HG02852 (cell line): ENCODE measurements around the gene PTPN18.

ENCODE experiments used
- ATAC-seq: cut with Tn5 transposase; IDR thresholded peaks from one replicate; pipeline ENCODE4 v1.9.1; 2021; ENCODE audit warnings: mild to moderate bottlenecking, moderate library complexity; ENCODE audit not compliant: unreplicated experiment

PTPN18 gene

DNA sequence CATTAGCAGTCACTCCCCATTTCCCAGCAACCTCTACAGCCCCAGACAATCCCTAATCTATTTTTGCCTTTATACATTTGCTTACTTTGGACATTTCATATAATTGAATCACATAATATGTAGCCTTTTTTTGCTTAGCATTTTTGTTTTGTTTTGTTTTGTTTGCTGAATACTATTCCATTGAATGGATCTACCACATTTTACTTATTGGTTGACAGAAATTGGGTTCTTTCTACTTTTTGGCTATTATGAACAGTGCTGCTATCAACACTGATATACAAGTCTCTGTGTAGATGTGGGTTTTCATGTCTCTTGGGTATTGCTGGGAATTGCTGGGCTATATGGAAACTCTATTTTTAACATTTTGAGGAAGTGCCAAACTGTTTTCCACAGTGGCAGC is 7.6 kb downstream of the PTPN18 start:
- ATAC-seq, result no peak

DNA sequence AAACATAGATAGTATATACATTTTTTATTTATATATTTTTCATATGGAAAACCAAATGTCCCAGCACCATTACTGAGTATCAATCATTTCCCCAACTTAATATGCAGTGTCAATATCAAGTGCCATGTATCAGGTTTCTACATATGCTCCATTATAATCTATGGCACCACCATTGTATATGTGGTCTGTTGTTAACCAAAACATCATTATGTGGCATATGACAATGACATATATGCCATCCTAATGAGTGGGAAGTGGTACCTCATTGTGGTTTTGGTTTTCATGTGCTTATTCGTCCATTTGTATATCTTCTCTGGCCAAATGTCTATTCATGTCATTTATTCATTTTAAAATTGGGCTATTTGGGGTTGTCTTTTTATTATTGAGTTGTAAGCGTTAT is 9.2 kb downstream of the PTPN18 start:
- no peak for ATAC-seq

DNA sequence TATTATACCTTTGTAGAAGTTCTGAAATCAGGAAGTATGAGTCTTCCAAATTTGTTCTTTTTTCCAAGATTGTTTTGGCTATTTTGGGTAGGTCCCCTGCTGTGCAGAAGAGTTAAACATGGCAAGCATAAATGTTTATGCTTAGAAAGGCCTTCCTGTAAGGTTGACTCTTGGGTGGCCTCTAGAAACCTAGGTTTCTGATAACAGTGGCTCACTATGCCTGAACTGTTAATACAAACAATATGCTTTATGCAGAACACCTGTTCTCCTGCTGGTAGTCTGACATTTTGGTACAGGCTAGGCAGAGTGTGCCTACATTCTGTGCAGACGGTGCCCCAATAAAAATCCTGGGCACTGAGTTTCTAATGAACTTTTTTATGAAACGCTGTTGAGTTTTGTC is 10.1 kb downstream of the PTPN18 start:
- ATAC-seq, result no peak

DNA sequence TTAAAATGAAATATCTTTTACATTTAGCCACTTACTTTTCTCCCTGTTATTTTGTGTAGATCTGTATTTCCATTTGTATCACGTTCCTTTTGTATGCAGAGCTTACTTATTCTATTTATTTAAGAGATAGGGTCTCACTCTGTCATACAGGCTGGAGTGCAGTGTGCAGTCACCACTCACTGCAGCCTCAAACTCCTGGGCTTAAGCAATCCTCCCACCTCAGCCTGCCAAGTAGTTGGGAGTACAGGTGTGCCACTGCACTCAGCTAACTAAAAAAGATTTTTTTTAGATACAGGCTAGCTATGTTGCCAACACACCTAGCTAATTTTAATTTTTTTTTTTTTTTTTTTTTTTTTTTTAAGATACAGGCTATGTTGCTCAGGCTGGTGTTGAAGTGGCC is 10.9 kb downstream of the PTPN18 start:
- no peak for ATAC-seq

DNA sequence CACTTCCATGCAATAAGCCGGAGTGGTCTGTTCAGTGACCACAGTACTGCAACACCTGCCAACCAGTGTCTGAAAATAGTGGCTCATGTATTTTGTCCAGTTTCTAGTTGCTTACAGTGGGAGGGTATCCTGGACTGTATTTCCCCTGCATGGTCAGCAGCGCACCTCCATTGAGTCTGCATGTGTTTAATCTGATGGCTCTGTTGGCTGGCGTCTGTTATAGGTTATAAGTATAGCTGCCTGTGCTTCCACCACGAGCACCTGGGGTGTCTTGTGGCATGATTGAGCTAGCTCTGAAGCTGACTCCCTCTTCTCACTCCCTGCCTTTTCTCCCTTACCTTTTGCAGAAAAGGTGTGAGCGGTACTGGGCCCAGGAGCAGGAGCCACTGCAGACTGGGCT is 12.9 kb downstream of the PTPN18 start:
- ATAC-seq, result no peak

DNA sequence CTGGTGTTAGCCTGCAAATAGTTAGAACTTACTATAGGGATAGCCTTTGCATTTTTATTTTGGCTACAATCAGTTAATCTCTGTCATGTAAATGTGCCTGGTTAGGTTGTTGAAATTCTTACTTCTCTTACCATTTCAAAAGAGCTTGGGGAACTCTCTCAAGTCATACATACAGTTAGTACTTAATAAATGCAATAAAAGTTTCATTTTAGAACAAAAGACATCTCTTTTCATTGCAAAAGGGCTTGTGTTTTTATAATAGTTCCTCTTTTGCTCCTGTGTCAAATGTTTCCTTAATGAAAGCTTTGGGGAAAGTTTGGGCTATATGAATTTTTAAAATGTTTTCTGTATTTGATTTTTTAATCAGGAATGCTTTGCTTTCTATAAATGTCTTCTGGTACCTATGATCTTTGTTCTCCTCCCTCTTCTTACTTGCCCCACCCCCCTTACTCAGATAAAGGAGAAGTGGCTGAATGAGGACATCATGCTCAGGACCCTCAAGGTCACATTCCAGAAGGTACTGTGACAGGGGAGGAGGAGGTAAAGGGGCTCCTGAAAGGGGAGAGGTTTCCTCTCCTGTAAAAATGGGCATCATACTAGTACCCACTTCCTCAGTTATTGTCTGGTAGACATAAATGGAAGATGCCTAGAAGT is 13.6 kb downstream of the PTPN18 start:
- no peak for ATAC-seq

DNA sequence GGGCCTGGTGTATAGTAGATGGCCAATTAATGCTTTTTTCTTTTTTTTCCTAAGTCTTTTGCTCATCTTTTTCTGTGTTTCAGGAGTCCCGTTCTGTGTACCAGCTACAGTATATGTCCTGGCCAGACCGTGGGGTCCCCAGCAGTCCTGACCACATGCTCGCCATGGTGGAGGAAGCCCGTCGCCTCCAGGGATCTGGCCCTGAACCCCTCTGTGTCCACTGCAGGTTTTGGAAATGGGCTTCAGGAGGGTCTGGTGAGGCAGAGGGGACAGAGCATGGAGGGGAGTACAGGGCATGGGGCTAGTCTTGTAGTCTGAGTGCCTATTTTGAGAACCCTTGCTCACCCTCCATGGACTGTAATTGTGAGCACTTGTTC is 14.1 kb downstream of the PTPN18 start:
- ATAC-seq, result no peak

DNA sequence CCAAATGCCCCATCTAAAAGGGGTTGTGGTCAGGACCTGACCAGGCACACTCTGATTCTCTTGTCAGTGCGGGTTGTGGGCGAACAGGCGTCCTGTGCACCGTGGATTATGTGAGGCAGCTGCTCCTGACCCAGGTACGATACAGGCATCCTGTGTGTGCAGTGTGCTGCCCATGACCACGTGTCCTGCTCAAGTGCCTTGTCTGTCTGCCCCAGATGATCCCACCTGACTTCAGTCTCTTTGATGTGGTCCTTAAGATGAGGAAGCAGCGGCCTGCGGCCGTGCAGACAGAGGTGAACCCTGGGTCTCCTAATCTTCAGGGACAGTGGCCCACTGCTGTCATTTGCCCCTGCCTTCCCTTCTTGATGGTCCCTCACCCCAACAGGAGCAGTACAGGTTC is 14.6 kb downstream of the PTPN18 start:
- no peak for ATAC-seq

DNA sequence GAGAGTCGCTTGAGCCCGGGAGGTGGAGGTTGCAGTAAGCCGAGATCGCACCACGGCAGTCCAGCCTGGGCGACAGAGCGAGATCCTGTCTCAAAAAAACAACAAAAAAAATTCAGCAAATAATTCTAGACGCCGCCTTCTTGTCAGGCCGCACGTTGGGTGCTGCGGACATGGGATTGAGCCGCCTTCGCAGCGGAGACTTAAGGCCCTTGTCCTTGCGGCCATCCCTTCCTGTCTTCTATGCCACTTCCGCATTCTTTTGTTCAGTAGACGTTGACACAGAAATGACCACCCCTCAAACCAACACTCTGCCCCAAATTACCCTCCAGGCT is 15.8 kb downstream of the PTPN18 start:
- peak; percentile 26 for ATAC-seq

DNA sequence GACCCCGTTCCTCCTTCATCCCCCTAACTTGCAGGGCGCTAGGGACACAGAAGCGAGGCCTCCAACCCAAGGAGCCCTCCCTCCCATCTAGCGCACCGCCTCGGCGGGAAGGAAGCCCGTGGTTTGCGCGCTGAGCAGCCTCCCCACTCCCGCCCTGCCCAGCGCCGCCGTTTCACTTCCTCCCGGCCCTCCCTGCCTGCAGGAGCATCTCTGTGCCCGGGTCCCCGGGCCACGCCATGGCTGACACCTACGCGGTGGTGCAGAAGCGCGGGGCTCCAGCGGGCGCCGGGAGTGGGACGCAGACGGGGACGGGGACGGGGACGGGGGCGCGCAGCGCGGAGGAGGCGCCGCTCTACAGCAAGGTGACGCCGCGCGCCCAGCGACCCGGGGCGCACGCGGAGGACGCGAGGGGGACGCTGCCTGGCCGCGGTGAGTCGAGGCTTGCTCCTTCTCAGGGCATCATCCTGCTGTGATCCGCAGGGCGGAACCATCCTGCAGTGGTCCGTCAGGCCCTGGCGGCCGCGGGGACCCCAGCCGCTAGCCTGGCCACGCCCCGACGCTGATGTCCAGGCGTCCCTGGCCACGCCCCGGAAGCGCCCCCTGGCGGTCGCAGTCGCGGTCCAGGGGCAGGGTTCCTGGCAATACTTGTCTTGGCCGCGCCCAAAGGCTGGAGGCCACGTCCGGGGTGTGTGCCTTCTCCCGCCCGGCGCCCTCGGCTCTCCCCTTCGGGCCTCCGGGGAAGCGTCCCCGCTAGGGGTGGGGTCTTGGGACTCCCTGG is 16.4 kb downstream of the PTPN18 start:
- peak; percentile 71 for ATAC-seq

DNA sequence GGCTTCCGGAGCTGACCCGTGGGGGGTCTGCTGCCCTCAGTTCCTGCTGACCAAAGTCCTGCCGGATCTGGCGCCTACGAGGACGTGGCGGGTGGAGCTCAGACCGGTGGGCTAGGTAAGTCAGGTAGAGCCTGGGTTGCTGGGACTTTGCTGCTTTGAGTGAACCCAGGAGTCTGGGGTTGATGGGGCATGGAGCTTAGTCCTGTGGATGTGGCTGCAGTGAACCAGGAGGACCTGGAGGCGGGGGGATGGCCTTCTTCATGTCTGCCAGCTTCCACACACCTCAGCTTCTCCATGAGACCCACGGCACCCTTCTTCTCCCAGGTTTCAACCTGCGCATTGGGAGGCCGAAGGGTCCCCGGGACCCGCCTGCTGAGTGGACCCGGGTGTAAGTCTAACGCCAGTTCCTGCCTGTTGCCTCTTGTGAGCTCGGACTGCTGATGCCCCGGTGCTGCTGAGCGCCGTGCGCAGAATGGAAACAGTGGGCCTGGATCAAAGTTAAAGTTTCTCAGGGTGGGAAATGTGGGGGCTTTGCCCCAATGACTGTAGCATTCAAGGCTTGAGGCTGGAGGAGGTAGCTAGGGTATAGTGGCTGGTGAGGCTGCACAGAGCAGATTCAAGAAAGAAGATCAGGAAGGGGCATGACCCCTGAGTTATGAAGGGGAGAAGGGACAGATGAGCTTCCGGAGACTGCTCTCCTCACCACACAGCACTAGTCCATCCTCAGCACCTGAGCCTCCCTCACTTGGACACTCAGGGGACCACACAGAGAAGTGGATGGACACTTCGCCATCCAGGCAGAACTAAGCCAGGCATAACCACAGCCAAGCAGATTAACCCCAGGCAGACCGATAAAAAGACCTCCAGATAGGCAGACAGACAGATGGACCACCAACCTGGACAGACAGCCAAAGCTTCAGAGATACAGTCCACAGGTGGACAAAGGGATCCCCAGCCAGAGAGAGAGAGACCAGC is 17.3 kb downstream of the PTPN18 start:
- ATAC-seq, result peak; percentile 0

DNA sequence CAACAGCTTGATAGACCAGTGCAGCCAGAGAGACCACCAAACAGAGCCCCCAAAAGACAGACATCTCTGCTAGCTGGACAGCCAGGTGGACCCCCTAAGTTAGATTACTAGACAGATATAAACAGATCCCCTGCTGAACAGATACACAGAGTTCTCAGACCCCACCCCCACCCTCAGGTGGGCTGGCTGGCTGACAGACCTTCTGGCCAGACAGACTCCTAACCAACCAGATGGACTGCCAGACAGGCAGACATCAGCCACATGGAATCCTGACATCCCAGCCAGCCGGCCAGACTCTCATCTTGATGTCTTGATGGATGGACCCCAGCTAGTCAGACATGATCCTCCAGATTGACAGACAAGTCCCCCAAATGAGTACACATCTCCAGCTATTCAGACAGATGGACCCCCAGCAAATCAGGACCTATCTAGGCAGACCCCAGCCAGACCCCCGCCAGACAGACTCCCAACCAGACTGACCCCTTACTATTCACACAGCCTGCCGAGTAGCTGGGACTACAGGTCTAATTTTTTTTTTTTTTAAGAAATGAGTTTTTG is 18.0 kb downstream of the PTPN18 start:
- no peak for ATAC-seq

DNA sequence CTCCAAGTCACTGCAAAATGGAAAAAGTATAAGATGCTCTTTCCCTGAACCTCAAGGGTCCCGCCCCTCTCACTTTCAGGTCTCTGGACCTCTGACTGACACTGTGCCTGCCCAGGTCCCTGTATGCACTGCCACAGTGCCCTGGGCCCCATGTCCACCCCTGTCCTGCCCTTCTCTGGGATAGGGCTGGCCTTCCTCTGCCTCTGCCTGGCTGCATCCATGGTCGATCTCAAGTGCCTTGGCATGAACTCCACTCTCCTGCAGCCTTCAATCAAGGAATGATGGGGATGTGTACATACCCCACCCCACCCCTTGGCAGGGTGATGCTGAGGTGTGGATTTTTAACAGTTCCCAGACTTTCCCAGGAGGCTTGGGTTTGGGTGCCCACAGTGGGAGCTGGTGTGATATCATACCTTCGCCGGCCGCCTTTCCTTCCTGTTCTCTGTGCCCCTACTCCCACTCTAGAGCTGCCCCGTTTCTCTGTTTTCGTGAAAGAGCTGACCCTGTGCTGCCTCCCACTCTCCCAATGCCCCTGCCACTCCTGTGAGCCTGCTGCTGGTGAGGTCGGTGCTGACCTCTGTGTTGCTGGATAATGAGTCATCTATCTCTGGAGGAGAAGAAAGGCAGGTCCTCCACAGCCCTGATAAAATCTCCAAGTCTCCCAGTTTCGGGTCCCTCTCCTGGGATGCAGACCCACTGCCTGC is 18.9 kb downstream of the PTPN18 start:
- ATAC-seq, result no peak

DNA sequence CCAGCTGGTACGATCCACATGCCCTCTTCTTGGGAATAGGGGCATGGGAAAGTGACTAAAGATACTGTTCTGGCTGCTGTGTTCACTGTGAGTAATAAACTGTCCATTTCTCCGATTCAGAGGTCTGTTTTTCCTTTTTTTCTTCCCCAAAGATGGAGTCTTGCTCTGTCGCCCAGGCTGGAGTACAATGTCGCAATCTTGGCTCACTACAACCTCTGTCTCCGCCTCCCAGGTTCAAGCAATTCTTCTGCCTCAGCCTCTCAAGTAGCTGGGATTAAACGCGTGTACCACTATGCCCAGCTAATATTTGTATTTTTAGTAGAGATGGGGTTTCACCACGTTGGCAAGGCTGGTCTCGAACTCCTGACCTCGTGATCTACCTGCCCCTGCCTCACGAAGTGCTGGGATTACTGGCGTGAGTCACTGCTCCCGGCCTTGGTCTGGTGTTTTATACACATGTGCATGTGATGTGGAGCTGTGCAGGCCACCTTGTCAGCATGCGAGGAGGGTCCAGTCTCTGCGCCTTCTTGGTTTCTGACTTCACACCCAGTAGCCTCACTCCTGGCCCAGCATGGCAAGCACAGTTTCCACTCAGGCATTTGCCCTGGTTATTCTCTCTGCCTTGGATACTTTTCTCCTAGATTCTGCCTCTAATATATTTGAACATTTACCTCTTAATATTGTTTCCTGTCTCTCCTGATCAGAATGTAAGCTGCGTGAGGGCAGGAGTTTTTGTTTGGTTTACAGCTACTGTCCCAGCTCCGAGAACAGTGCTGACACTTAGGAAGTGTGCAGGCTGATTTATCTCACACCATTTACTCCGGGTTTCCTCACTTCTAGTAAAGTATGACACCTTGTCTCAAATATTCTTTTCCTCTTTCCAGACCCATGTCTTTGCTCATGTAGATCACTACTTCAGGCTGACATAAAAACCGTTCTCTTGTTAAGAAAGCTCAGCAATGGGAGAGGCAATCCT is 19.7 kb downstream of the PTPN18 start:
- no peak for ATAC-seq

DNA sequence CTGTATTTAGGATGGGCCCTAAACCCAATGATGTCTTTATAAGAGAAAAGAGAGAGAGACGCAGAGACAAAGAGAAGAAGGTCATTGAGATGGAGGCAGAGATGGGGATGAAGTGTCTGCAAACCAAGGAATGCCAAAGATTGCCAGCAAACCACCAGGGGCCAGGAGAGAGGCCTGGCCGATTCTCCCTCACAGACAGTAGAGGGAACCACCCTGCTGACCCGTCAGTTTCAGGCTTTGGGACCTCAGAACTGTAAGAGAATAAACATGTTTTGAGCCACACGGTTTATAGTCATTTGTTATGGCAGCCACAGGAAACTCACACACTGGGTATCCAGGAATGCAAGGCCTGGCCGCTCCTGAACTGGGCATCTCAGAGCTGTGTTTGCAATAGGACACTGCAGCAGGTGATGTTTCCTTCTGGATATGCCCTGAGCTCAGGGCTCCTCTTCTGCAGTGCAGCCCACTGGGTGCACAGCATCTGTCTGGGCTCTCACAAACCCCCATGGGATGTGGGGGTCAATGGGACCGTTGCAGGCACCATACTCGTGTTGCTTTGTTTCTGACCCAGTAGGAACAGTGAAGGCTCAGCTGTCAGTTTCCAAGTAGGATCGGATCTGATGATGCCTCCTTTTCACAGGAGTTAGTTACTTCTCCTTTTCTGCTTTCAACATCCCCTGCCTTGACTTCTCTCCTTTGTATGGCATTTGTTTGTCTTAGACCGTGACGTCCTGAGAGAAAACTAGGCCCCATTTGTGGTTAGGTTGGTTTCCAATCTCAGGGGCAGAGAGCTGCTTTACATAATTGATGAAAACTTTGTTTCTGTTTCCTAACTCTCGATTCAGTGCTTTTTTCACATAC is 20.8 kb downstream of the PTPN18 start:
- ATAC-seq, result peak; percentile 50

DNA sequence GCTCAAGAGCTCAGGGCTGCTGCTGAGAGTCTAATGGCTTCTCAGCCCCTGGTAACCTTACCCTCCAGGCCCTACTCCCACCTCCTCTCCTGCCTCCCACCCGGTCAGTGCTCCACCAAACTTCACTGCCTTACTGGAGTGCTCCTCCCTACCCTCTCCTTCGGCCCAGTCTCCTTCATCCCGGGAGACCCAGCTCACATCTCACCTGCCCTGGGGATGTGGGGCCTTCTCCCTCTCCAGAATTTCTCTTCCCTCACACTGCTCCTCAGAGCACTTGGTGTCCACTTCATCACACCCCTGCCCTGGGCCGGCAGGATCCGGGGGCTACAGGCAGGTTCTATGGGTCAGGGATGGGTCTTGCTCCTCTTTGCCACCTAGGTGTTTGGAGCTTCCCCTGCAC is 21.6 kb downstream of the PTPN18 start:
- ATAC-seq, result no peak

DNA sequence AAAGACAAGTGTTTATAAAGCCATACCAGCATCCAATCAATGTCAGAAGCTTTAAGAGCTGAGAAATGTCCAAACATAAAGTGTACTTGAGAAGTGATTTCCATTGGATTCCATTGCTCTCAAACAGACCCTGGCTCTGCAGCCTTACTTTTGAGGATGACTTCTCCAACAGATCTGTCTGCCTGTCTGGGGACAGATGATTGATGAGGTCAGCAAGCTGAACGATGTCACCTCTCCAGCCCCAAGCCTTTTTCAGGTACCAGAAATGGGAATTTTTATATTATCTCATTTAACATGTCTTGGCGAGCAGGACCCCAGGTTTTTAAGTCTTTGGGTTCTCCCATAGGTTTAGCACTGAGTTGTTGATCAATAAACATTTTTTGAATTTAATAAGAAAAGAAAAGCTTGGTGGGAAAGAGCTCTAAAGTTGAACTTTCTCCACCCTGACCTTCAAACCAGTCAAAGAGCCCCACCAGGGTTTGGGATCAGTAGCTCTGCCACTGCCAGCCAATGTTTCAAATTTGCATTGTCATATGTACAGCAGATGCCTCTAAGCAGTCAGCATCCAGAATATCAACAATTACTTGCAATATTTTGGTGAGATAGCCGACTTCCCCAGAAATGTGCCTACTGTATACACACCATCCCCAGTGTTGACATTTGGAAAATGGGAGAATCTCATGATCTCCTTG is 22.5 kb downstream of the PTPN18 start:
- ATAC-seq, result no peak

DNA sequence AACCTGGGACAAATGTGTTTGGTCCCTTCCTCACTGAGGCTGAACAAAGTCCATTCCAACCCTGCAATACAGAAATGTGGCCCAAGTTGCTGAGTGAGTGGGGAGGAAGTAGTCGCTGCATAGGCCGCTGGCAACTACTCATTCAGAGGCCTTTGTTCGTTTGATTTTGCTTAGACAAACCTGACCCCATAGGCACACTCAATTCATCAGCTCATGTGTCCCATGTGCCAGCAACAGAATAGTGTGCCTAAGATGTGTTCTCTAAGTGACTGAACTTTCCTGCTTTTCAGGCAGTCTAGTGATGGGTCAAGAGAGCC is 23.0 kb downstream of the PTPN18 start:
- ATAC-seq, result no peak
